Ectodermal cell (in vitro differentiated cells): ENCODE data around the gene TBC1D13. TPM values are rescaled to one million over a fixed set of nuclear protein-coding genes. Genes with fewer than 3 reads are reported as not detected.

Experiments used
- H3K27ac ChIP-seq: 2 replicates; pipeline ENCODE4 v1.7.0; 2013; ENCODE audit warnings: mild to moderate bottlenecking, low read depth, low read length; ENCODE audit not compliant: insufficient read depth, poor library complexity, severe bottlenecking
- H3K27me3 ChIP-seq: 2 replicates; pipeline ENCODE4 v1.7.0; 2013; ENCODE audit warnings: mild to moderate bottlenecking, low read length; ENCODE audit not compliant: insufficient read depth, control insufficient read depth, poor library complexity, severe bottlenecking
- H3K36me3 ChIP-seq: one replicate; pipeline ENCODE4 v1.7.0; 2013; ENCODE audit warnings: low read length; ENCODE audit not compliant: control insufficient read depth, insufficient read depth
- H3K4me1 ChIP-seq: one replicate; pipeline ENCODE4 v1.7.0; 2013; ENCODE audit warnings: low read length; ENCODE audit not compliant: control insufficient read depth, insufficient read depth
- H3K4me3 ChIP-seq: 2 replicates; pipeline ENCODE4 v1.7.0; 2013; ENCODE audit warnings: low read depth, low read length, control low read depth; ENCODE audit not compliant: insufficient read depth
- H3K9me3 ChIP-seq: 2 replicates; pipeline ENCODE4 v1.7.0; 2013; ENCODE audit warnings: mild to moderate bottlenecking, low read length, moderate library complexity; ENCODE audit not compliant: control insufficient read depth
- WGBS, 2 experiments: methylation state at CpG; one replicate each; pipeline ENCODE4 v1.1.7; 2013; ENCODE audit warnings: missing lambda C conversion rate in 2 of 2; 5-methylcytosine and 5-hydroxymethylcytosine counted together
- polyA plus RNA-seq, 4 experiments: library from polyadenylated mRNA; stranded (reverse); fragments of 50-300 nt; gene quantifications; one replicate each; pipeline ENCODE4 v1.2.3, GENCODE V29; 2013

Gene TBC1D13
- 29.5 TPM for polyA plus RNA-seq (2013, experiment 1 of 4)
- 35.4 TPM for polyA plus RNA-seq (2013, experiment 2 of 4)
- 25.1 TPM for polyA plus RNA-seq (2013, experiment 3 of 4)
- polyA plus RNA-seq (2013, experiment 4 of 4): 28.3 TPM

GRCh38 chr9:128786681-128787601 is at the start of gene TBC1D13:
TSS of gene TBC1D13 (plus strand) at chr9:128787253. CDS start at chr9:128787354, 101 bp downstream.
- H3K4me1 ChIP-seq: no peaks in the 10 kb centered on the region
- peak within 1 kb of the TSS; percentile 74 for H3K27ac ChIP-seq
- peaks cover 3% of the 10 kb centered on the region for H3K36me3 ChIP-seq
- peak within 1 kb of the TSS; percentile 89 for H3K4me3 ChIP-seq
- 10% methylated on average over 64 of the region's 64 CpGs for WGBS, 2 experiments
- no peaks in the 10 kb centered on the region for H3K27me3 ChIP-seq
- no peaks in the 10 kb centered on the region for H3K9me3 ChIP-seq

GRCh38 chr9:128742401-128742800 is 44.7 kb upstream of the TBC1D13 start:
- Histone ChIP-seq H3K4me3 (no peak overlapping the region), H3K27ac (no peak overlapping the region), H3K36me3 (no peaks in the 10 kb centered on the region), H3K27me3 (no peaks in the 10 kb centered on the region), H3K9me3 (no peaks in the 10 kb centered on the region), H3K4me1 (no peaks in the 10 kb centered on the region)
- WGBS, 2 experiments: 90 to 91% methylated on average over 20 of the region's 20 CpGs

- H3K27me3 ChIP-seq: no peaks in the 10 kb centered on the region
- H3K4me1 ChIP-seq: no peaks in the 10 kb centered on the region
- H3K4me3 ChIP-seq: no peak overlapping the region
- H3K27ac ChIP-seq: no peak overlapping the region
- 92 to 100% methylated on average over 1 of the region's 1 CpG for WGBS, 2 experiments
- no peaks in the 10 kb centered on the region for H3K9me3 ChIP-seq
- H3K36me3 ChIP-seq: no peaks in the 10 kb centered on the region
Measured at GRCh38 chr9:128743421-128743820, 43.6 kb upstream of the TBC1D13 start.

GRCh38 chr9:128747241-128747640 is 39.8 kb upstream of the TBC1D13 start:
- Histone ChIP-seq H3K36me3 (no peaks in the 10 kb centered on the region), H3K27me3 (no peaks in the 10 kb centered on the region), H3K4me3 (no peak overlapping the region), H3K4me1 (no peaks in the 10 kb centered on the region), H3K27ac (no peak overlapping the region), H3K9me3 (no peaks in the 10 kb centered on the region)
- WGBS, 2 experiments: 100% methylated on average over 1 of the region's 1 CpG; no CpG with 5 or more reads in 1 of the 2 experiments

- no peaks in the 10 kb centered on the region for H3K4me1 ChIP-seq
- H3K4me3 ChIP-seq: no peak overlapping the region
- no peak overlapping the region for H3K27ac ChIP-seq
- H3K27me3 ChIP-seq: no peaks in the 10 kb centered on the region
- peaks cover 5% of the 10 kb centered on the region for H3K36me3 ChIP-seq
- WGBS, 2 experiments: 94 to 96% methylated on average over 22 of the region's 22 CpGs
- no peaks in the 10 kb centered on the region for H3K9me3 ChIP-seq
Measured at GRCh38 chr9:128750926-128751595, 36.0 kb upstream of the TBC1D13 start.

GRCh38 chr9:128753627-128754026 is 33.4 kb upstream of the TBC1D13 start:
- Histone ChIP-seq H3K27me3 (no peaks in the 10 kb centered on the region), H3K36me3 (peaks cover 5% of the 10 kb centered on the region), H3K27ac (no peak overlapping the region), H3K4me3 (no peak overlapping the region), H3K4me1 (no peaks in the 10 kb centered on the region), H3K9me3 (no peaks in the 10 kb centered on the region)
- 93 to 96% methylated on average over 16 of the region's 16 CpGs for WGBS, 2 experiments

- Histone ChIP-seq H3K9me3 (no peaks in the 10 kb centered on the region), H3K4me1 (no peaks in the 10 kb centered on the region), H3K27ac (no peak overlapping the region), H3K27me3 (no peaks in the 10 kb centered on the region), H3K36me3 (peaks cover 3% of the 10 kb centered on the region), H3K4me3 (no peak overlapping the region)
- WGBS, 2 experiments: 86 to 93% methylated on average over 6 of the region's 6 CpGs
Measured at GRCh38 chr9:128757602-128758001, 29.5 kb upstream of the TBC1D13 start.

GRCh38 chr9:128762671-128763449 is 24.2 kb upstream of the TBC1D13 start:
- no peak overlapping the region for H3K4me3 ChIP-seq
- H3K27me3 ChIP-seq: no peaks in the 10 kb centered on the region
- no peaks in the 10 kb centered on the region for H3K36me3 ChIP-seq
- H3K9me3 ChIP-seq: no peaks in the 10 kb centered on the region
- no peak overlapping the region for H3K27ac ChIP-seq
- WGBS, 2 experiments: 91 to 93% methylated on average over 9 of the region's 9 CpGs
- H3K4me1 ChIP-seq: no peaks in the 10 kb centered on the region

- H3K36me3 ChIP-seq: no peaks in the 10 kb centered on the region
- H3K27ac ChIP-seq: no peak overlapping the region
- no peak overlapping the region for H3K4me3 ChIP-seq
- no peaks in the 10 kb centered on the region for H3K4me1 ChIP-seq
- no peaks in the 10 kb centered on the region for H3K9me3 ChIP-seq
- H3K27me3 ChIP-seq: no peaks in the 10 kb centered on the region
- WGBS, 2 experiments: 89 to 91% methylated on average over 6 of the region's 6 CpGs
Measured at GRCh38 chr9:128764361-128764760, 22.7 kb upstream of the TBC1D13 start.
